Esophagus (tissue), 2 donors: ENCODE data around the gene DYRK2. TPM values are rescaled to one million over a fixed set of nuclear protein-coding genes. Genes with fewer than 3 reads are reported as not detected.

ENCODE experiments used
- H3K27ac ChIP-seq, 2 donors: one replicate each; pipeline ENCODE4 v1.5.1; 2013; ENCODE audit warnings: low read depth in 2 of 2, mild to moderate bottlenecking in 2 of 2, inconsistent platforms in 1 of 2, low read length in 1 of 2, moderate library complexity in 1 of 2
- H3K27me3 ChIP-seq, 2 donors: one replicate each; pipeline ENCODE4 v1.6.1; 2013; ENCODE audit warnings: low read length in 2 of 2, control low read depth in 1 of 2, mild to moderate bottlenecking in 1 of 2; ENCODE audit not compliant: insufficient read depth in 2 of 2, control insufficient read depth in 1 of 2
- H3K36me3 ChIP-seq, 2 donors: one replicate each; pipeline ENCODE4 v1.6.1; 2013; ENCODE audit warnings: low read length in 1 of 2; ENCODE audit not compliant: control insufficient read depth in 2 of 2, insufficient read depth in 2 of 2
- H3K4me1 ChIP-seq, 2 donors: one replicate each; pipeline ENCODE4 v1.6.1; 2013; ENCODE audit warnings: low read length in 1 of 2; ENCODE audit not compliant: control insufficient read depth in 2 of 2, insufficient read depth in 2 of 2
- H3K4me3 ChIP-seq, 2 donors: one replicate each; pipeline ENCODE4 v1.5.1; 2013; ENCODE audit warnings: low read length in 2 of 2, mild to moderate bottlenecking in 2 of 2, low read depth in 1 of 2, moderate library complexity in 1 of 2
- H3K9me3 ChIP-seq, 2 donors: one replicate each; pipeline ENCODE4 v1.6.1; 2013; ENCODE audit warnings: mild to moderate bottlenecking in 2 of 2, low read depth in 1 of 2, low read length in 1 of 2, moderate library complexity in 1 of 2; ENCODE audit not compliant: control insufficient read depth in 2 of 2, insufficient read depth in 1 of 2
- WGBS, 2 donors: extraction: QIAGEN DNeasy Blood & Tissue Kit; methylation state at CpG; one replicate each; pipeline ENCODE4 v1.1.7; 2013; 5-methylcytosine and 5-hydroxymethylcytosine counted together
- polyA plus RNA-seq, 2 donors: library from polyadenylated mRNA; stranded (reverse); fragments of 200-250 nt; gene quantifications; one replicate each; pipeline ENCODE4 v1.2.3, GENCODE V29; 2013
- donor health status: healthy with polysubstance abuse.
- donor health status: Bipolar disorder and iron deficiency.

Gene DYRK2
- polyA plus RNA-seq, 2 donors, result 3.2 to 6.2 TPM

DNA sequence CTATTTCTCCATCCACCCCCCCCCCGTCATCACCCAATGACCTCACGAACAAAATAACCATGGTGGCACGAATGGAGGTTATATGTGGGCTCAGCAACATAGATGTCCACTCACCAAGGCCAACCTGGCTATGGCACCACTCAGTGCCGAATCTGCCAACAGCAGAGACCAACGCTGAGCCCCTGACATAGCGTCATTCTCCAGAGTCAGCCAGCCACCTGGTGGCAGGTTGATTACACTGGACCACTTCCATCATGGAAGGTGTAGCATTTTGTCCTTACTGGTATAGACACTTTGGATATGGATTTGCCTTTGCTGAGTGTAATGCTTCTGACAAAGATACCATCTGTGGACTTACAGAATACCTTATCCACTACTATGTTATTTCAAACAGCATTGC is 24.2 kb upstream of the DYRK2 start:
- H3K4me1 ChIP-seq, result no peaks in the 10 kb centered on the region
- H3K36me3 ChIP-seq, result no peaks in the 10 kb centered on the region
- no peaks in the 10 kb centered on the region for H3K9me3 ChIP-seq
- H3K27me3 ChIP-seq, result no peaks in the 10 kb centered on the region
- H3K27ac ChIP-seq, result no peak overlapping the region
- 96 to 97% methylated on average over 6 of the region's 6 CpGs for WGBS, 2 donors
- H3K4me3 ChIP-seq, result no peak overlapping the region

DNA sequence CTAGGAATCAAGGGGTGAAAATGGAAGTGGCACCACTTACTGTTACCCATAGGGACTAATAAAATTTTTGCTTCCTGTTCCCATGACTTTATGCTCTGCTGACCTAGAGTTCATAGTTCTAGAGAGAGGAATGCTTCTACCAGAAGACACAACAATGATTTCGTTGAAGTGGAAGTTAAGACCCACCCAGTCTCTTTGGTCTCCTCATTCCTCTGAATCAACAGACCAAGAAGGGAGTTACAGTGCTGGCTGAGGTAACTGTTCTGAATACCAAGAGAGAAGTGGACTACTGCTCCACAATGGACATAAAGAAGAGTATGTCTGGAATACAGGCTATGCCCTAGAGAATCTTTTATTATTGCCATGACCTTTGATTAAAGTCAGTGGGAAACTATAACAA is 23.5 kb upstream of the DYRK2 start:
- WGBS, 2 donors, result 61 to 71% methylated on average over 1 of the region's 1 CpG

DNA sequence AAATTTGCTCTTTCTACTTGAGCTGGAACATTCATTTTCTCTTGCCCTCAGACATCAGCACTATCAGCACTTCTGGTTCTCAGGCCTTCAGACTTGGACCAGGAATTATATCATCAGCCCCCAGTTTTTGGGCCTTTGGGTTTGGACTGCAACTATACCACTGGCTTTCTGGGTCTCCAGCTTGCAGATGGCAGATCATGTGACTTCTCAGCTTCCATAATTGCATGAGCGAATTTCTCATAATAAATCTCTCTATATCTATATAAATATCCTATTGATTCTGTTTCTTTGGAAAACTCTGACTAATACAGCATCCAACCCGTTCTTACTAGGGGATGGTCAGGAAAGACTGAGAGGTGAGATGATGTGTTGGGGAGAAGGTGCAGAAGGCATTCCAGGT is 22.4 kb upstream of the DYRK2 start:
- Histone ChIP-seq H3K27ac (no peak overlapping the region), H3K36me3 (no peaks in the 10 kb centered on the region), H3K4me3 (no peak overlapping the region), H3K4me1 (no peaks in the 10 kb centered on the region), H3K27me3 (no peaks in the 10 kb centered on the region), H3K9me3 (no peaks in the 10 kb centered on the region)
- 90 to 91% methylated on average over 2 of the region's 2 CpGs for WGBS, 2 donors

More for the DNA sequence above, 23.5 kb upstream of the DYRK2 start:
- H3K27me3 ChIP-seq, result no peaks in the 10 kb centered on the region
- H3K27ac ChIP-seq, result no peak overlapping the region
- H3K4me3 ChIP-seq, result no peak overlapping the region
- no peaks in the 10 kb centered on the region for H3K4me1 ChIP-seq
- no peaks in the 10 kb centered on the region for H3K9me3 ChIP-seq
- H3K36me3 ChIP-seq, result no peaks in the 10 kb centered on the region

DNA sequence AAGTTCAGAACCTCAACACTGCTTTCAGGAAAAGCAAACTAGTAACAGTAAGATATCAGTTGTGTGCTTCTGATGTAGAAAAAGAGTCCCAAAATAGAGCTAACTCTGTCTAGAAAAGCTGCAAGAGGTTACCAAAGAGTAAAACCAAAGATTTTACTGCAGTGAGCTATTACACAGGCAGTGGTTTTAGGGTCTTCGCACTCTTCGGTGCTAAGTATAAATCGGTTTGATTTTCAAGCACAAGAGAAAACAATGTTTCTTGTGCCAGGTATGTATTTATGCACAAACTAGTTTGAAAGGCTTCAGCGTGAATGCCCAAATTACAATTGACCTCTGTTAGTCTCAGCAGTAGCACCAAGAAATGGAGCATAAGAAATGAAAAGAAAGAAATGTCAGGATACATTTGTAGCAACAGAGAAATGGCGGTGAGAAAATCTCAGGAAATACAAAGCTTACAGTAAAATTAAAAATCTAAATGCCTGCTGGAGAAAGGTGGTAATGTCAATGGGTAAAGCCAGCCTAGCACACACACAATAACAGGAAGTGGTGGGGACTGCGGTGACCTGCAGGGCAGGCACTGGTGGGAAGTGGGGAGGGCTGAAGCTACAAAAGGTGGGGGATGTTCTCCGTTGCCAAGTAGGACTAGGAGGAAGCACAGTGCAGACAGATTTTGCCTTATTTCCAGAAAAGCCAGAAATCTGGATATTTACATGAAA is 18.0 kb upstream of the DYRK2 start:
- no peaks in the 10 kb centered on the region for H3K27me3 ChIP-seq
- H3K27ac ChIP-seq, result no peak overlapping the region
- H3K36me3 ChIP-seq, result no peaks in the 10 kb centered on the region
- peaks cover 0 to 2% of the 10 kb centered on the region in 2 donors for H3K9me3 ChIP-seq
- H3K4me3 ChIP-seq, result no peak overlapping the region
- 60 to 61% methylated on average over 7 of the region's 7 CpGs for WGBS, 2 donors
- H3K4me1 ChIP-seq, result no peaks in the 10 kb centered on the region

DNA sequence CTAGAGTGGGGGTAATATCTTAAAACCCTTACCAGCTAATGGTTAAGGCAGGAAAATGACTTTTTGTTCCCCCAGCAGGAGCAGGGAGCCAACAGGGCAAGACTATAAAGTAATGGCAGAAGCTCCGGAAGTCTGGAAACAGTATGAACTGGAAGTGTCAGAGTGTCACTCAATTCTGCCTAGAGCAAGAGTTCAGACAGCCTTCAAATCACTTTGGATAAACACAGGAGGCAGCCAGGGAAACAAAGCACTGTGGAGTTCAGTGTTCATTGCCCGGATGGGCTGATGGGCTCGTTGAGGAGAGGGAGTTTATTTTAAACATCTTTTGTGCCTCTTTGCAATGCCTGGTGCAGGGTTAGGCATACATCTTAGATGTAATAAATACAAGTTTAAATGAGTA is 16.5 kb upstream of the DYRK2 start:
- Histone ChIP-seq H3K27ac (no peak overlapping the region), H3K36me3 (no peaks in the 10 kb centered on the region), H3K9me3 (peaks cover 0 to 2% of the 10 kb centered on the region in 2 donors), H3K4me3 (no peak overlapping the region), H3K4me1 (no peaks in the 10 kb centered on the region), H3K27me3 (no peaks in the 10 kb centered on the region)
- 60 to 66% methylated on average over 3 of the region's 3 CpGs for WGBS, 2 donors

DNA sequence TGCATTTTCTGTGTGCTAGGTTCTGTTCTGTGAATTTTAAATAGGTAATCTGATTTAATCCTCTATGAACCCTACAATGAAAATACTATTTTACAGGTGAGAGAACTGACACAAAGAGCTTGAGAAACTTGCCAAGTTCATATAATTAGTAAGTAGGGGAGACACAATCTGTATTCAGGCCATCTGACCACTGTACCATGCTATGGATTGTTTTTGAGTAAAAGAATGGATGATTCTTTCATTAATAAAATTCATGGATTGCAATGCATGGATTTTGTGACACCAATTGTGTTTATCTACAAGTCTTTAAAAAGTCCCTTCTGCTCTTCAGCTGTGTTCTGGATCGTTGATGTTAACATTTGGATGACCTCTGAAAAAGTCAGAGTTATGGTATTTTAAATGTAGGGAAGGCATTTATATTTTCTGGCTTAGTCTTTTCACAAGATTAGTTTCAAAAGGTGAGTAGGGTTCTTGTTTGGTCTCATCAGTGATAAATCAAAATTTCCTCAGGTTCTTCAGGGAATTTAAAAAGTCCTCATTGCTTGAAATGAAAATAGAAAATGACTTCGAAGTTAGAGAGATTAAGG is 15.4 kb upstream of the DYRK2 start:
- Histone ChIP-seq H3K27me3 (no peaks in the 10 kb centered on the region), H3K4me3 (no peak overlapping the region)
- WGBS, 2 donors, result 47 to 58% methylated on average over 2 of the region's 2 CpGs

DNA sequence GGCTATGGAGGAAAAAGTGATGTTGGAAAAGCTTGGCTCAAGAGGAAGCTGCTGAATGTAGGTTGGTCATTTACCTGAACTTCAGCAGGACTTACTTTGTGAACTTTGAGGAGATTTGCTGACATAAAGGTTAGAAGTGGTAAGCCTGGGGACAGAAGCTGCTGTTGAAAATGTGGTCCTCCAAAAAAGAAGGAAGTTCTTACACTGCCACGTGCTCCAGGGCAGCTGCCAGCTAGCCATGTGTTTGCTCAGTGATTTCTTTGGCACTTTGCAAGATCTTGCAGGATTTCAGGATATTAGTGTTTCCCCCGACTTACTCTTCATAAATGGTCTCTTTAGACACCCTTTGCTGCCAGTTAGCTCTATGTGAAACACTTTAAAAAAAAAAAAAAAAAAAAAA is 14.8 kb upstream of the DYRK2 start:
- Histone ChIP-seq H3K4me3 (no peak overlapping the region), H3K9me3 (peaks cover 0 to 2% of the 10 kb centered on the region in 2 donors), H3K36me3 (no peaks in the 10 kb centered on the region), H3K27me3 (no peaks in the 10 kb centered on the region), H3K4me1 (no peaks in the 10 kb centered on the region), H3K27ac (no peak overlapping the region)
- WGBS, 2 donors, result 16 to 29% methylated on average over 2 of the region's 2 CpGs

More for the DNA sequence above, 15.4 kb upstream of the DYRK2 start:
- Histone ChIP-seq H3K4me1 (no peaks in the 10 kb centered on the region), H3K9me3 (peaks cover 0 to 2% of the 10 kb centered on the region in 2 donors), H3K36me3 (no peaks in the 10 kb centered on the region), H3K27ac (no peak overlapping the region)

DNA sequence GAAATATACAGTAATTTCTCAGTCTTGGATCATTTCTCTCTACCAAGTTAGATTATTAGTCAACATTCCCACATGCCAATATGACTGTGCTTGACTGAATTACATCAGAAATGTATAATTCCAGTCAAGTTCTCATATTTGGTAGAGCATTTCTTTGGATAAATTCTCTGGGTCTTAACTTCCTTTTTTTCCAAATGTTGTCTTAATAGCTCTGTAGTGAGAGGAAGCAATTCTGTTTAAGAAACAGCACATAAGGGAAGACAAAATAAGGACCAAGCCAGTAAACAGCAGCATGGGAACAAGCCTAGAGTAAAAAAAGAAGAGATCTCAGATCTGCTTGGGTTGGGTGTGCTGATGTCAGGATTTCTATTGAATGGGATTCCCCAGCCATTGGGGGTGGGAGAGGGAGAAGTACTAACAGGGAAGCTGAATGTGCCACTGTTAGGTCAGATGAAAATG is 14.2 kb upstream of the DYRK2 start:
- Histone ChIP-seq H3K9me3 (peaks cover 0 to 2% of the 10 kb centered on the region in 2 donors), H3K27ac (no peak overlapping the region), H3K4me3 (no peak overlapping the region), H3K4me1 (no peaks in the 10 kb centered on the region), H3K36me3 (no peaks in the 10 kb centered on the region), H3K27me3 (no peaks in the 10 kb centered on the region)

DNA sequence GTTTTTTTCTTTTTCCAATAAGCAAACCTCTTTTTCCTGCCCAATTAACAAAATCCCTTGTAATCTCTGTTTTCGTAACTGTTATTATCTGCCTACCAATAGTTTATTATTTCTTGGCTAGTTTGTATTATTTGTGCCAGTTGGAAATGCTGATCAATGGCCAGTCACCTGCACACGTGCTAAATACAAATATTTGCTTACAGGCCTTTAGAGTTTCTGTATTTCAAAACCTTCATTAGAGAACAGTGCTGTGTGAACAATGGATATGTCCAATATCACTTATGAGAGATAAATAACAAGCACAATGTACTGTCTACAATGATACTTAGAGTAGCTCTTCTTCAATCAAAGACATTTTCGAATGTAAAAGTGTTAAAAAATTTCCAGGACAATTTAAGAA is 10.8 kb upstream of the DYRK2 start:
- WGBS, 2 donors, result 75 to 81% methylated on average over 3 of the region's 3 CpGs
- Histone ChIP-seq H3K4me1 (no peaks in the 10 kb centered on the region), H3K27me3 (no peaks in the 10 kb centered on the region), H3K4me3 (no peak overlapping the region), H3K27ac (no peak overlapping the region), H3K36me3 (no peaks in the 10 kb centered on the region), H3K9me3 (peaks cover 0 to 2% of the 10 kb centered on the region in 2 donors)

DNA sequence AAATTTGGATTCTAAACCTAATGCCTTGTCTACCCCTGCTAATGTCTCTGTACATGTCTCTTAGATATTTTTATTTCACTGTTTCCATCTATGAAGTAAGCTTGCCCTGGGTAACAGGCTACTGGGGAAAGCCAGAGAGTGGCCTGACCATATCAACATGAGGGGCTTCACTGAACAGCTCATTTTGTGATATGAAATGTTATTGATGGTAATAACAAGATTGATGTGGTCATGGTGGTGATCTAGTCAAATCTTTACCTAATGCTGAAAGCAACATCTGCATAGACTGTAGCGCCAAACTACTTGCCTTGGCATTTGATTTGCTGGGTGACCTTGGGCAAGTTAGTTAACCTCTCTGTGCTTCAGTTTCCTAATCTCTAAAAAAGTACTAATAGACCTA is 9.9 kb upstream of the DYRK2 start:
- H3K4me1 ChIP-seq, result no peaks in the 10 kb centered on the region
- peaks cover 0 to 2% of the 10 kb centered on the region in 2 donors for H3K9me3 ChIP-seq
- H3K27me3 ChIP-seq, result no peaks in the 10 kb centered on the region
- no peak overlapping the region for H3K4me3 ChIP-seq
- 88 to 94% methylated on average over 1 of the region's 1 CpG for WGBS, 2 donors
- no peak overlapping the region for H3K27ac ChIP-seq
- no peaks in the 10 kb centered on the region for H3K36me3 ChIP-seq
